IMR-90 (cell line): ENCODE results near the gene KCNMB3. TPM values are rescaled to one million over a fixed set of nuclear protein-coding genes. Genes with fewer than 3 reads are reported as not detected.
"Not testable (repeated sequence)": the region's sequence is repeated elsewhere in the genome, so short reads cannot be mapped to it uniquely, and the experiment has no call there.

Source experiments
- ATAC-seq: fragments of 200-7000 bp; cut with Tn5 transposase; 2 replicates; pipeline ENCODE4 v1.9.1; 2020; ENCODE audit warnings: low read depth, mild to moderate bottlenecking, moderate library complexity
- BruUV-seq: library from RNA; stranded (reverse); fragments of 400-500 nt; replicated peaks from 2 replicates; lab custom pipeline; 2021; lab: Mats Ljungman, UMichigan
- CTCF ChIA-PET: fragments of 300-600 bp; formaldehyde crosslinking; extraction: SDS; loops from one replicate; lab custom pipeline; 2021; ENCODE audit warnings: antibody characterized with exemption; lab: Yijun Ruan, JAX
- POLR2A ChIA-PET: fragments of 300-600 bp; sonication (Branson Sonifier 250); formaldehyde crosslinking; loops from one replicate; lab custom pipeline; 2022; ENCODE audit warnings: antibody characterized with exemption; ENCODE audit not compliant: unreplicated experiment; lab: Charles Lee
- DNase-seq: peaks from one replicate; pipeline ENCODE4 v3.0.0; 2013
- H2AFZ ChIP-seq: replicated peaks from 2 replicates; pipeline ENCODE3; 2013; ENCODE audit warnings: low read length, mild to moderate bottlenecking; ENCODE audit not compliant: poor library complexity
- H2AK5ac ChIP-seq: 2 replicates; pipeline ENCODE4 v1.6.1; 2013; ENCODE audit warnings: low read depth, low read length, inconsistent platforms
- H2AK9ac ChIP-seq: replicated peaks from 2 replicates; pipeline ENCODE3; 2013; ENCODE audit warnings: mild to moderate bottlenecking, low read depth, low read length, moderate library complexity; ENCODE audit not compliant: poor library complexity
- H2BK120ac ChIP-seq: 2 replicates; pipeline ENCODE4 v1.6.1; 2013; ENCODE audit warnings: low read depth, low read length, inconsistent platforms
- H2BK15ac ChIP-seq: 3 replicates; pipeline ENCODE4 v1.6.1; 2013; ENCODE audit warnings: low read depth, low read length, inconsistent platforms
- H2BK20ac ChIP-seq: 2 replicates; pipeline ENCODE4 v1.6.1; 2013; ENCODE audit warnings: low read depth, mild to moderate bottlenecking, inconsistent platforms, low read length, moderate library complexity
- H2BK5ac ChIP-seq: 2 replicates; pipeline ENCODE4 v1.6.1; 2013; ENCODE audit warnings: mild to moderate bottlenecking, low read depth, low read length, inconsistent platforms; ENCODE audit not compliant: poor library complexity, severe bottlenecking
- H3K14ac ChIP-seq: replicated peaks from 2 replicates; pipeline ENCODE4 v1.6.1; 2013; ENCODE audit warnings: low read depth, low read length, inconsistent platforms
- H3K18ac ChIP-seq: 2 replicates; pipeline ENCODE4 v1.6.1; 2013; ENCODE audit warnings: low read depth, low read length, control low read depth
- H3K23ac ChIP-seq: 2 replicates; pipeline ENCODE4 v1.6.1; 2013; ENCODE audit warnings: low read depth, low read length, inconsistent platforms
- H3K27ac ChIP-seq: 2 replicates; pipeline ENCODE4 v1.5.1; 2013; ENCODE audit warnings: mild to moderate bottlenecking, control low read depth, low read length; ENCODE audit not compliant: insufficient read depth
- H3K27me3 ChIP-seq: 2 replicates; pipeline ENCODE4 v1.6.1; 2013; ENCODE audit warnings: low read length; ENCODE audit not compliant: control insufficient read depth, insufficient read depth
- H3K36me3 ChIP-seq: 2 replicates; pipeline ENCODE4 v1.6.1; 2013; ENCODE audit warnings: low read length, mixed read lengths; ENCODE audit not compliant: control insufficient read depth, insufficient read depth
- H3K4ac ChIP-seq: 2 replicates; pipeline ENCODE4 v1.6.1; 2013; ENCODE audit warnings: low read depth, low read length, inconsistent platforms
- H3K4me1 ChIP-seq: 2 replicates; pipeline ENCODE4 v1.6.1; 2013; ENCODE audit warnings: low read length, mixed read lengths; ENCODE audit not compliant: control insufficient read depth, insufficient read depth
- H3K4me2 ChIP-seq: 2 replicates; pipeline ENCODE4 v1.6.1; 2013; ENCODE audit warnings: low read depth, mild to moderate bottlenecking, control low read depth, low read length, moderate library complexity
- H3K4me3 ChIP-seq: 2 replicates; pipeline ENCODE4 v1.5.1; 2013; ENCODE audit warnings: low read depth, mild to moderate bottlenecking, control low read depth, low read length, moderate library complexity; ENCODE audit not compliant: insufficient read depth
- H3K56ac ChIP-seq: 2 replicates; pipeline ENCODE4 v1.6.1; 2013; ENCODE audit warnings: low read length, inconsistent platforms; ENCODE audit not compliant: insufficient read depth; ENCODE audit errors: extremely low read depth
- H3K79me1 ChIP-seq, 2 experiments: 2 replicates each; pipeline ENCODE4 v1.6.1; 2013; ENCODE audit warnings: low read length in 2 of 2, inconsistent platforms in 1 of 2, low read depth in 1 of 2
- H3K9ac ChIP-seq: 2 replicates; pipeline ENCODE4 v1.6.1; 2013; ENCODE audit warnings: low read depth, low read length, control low read depth
- H3K9me1 ChIP-seq: 2 replicates; pipeline ENCODE4 v1.6.1; 2013; ENCODE audit warnings: low read length, inconsistent platforms; ENCODE audit not compliant: insufficient read depth
- H3K9me3 ChIP-seq: 2 replicates; pipeline ENCODE4 v1.6.1; 2013; ENCODE audit warnings: low read length; ENCODE audit not compliant: control insufficient read depth, insufficient read depth
- H4K20me1 ChIP-seq: 2 replicates; pipeline ENCODE4 v1.6.1; 2013; ENCODE audit warnings: low read length, inconsistent platforms; ENCODE audit not compliant: insufficient read depth
- H4K5ac ChIP-seq: 2 replicates; pipeline ENCODE4 v1.6.1; 2013; ENCODE audit warnings: mild to moderate bottlenecking, low read depth, low read length, control low read depth
- H4K8ac ChIP-seq, 2 experiments: 2 replicates each; pipeline ENCODE4 v1.6.1; 2013; ENCODE audit warnings: low read depth in 2 of 2, low read length in 2 of 2, control low read depth in 1 of 2, inconsistent platforms in 1 of 2
- H4K91ac ChIP-seq: 2 replicates; pipeline ENCODE4 v1.6.1; 2013; ENCODE audit warnings: low read depth, low read length, inconsistent platforms; ENCODE audit not compliant: insufficient read depth
- CEBPB ChIP-seq: IDR thresholded peaks from 2 replicates; pipeline ENCODE4 v1.6.1; 2012; ENCODE audit warnings: low read depth, low read length, improper control_type of control experiment
- WGBS, 2 experiments: methylation state at CpG; one replicate each; pipeline versions ENCODE4 v1.1.5 to v1.1.7; 2013; ENCODE audit warnings: missing lambda C conversion rate in 2 of 2; ENCODE audit not compliant: insufficient read length in 1 of 2; ENCODE audit errors: extremely low coverage in 2 of 2; 5-methylcytosine and 5-hydroxymethylcytosine counted together
- dilution Hi-C: fragments of 300-500 bp; cut with HindIII; formaldehyde crosslinking; loops from one replicate; pipeline ENCODE4 v1.14.3; 2018; ENCODE audit warnings: low sequenced_read_pairs; ENCODE audit not compliant: unreplicated experiment
- in situ Hi-C: fragments of 300-500 bp; cut with MboI; formaldehyde crosslinking; loops from 3 replicates; pipeline ENCODE4 v1.14.3; 2019; ENCODE audit warnings: low sequenced_read_pairs, inconsistent platforms, mixed read lengths
- intact Hi-C: fragments of 100-400 bp; cut with micrococcal nuclease; formaldehyde crosslinking; loops from 2 replicates; pipeline ENCODE4 v1.10.0; 2022
- polyA plus RNA-seq, 3 experiments: library from polyadenylated mRNA; depleted of rRNA; stranded (reverse); fragments of >200 nt; gene quantifications; 2 replicates each; pipeline ENCODE4 v1.2.3, GENCODE V29; 2012; ENCODE audit warnings: low replicate concordance in 1 of 3
- total RNA-seq: library from RNA; depleted of rRNA; stranded (reverse); fragments of >200 nt; gene quantifications from 2 replicates; pipeline ENCODE4 v1.2.3, GENCODE V29; 2012

The KCNMB3 gene
- total and polyA plus RNA-seq, 2 of the 4 experiments (the other 2 are of a cell fraction), result 0.72 to 1.2 TPM

DNA sequence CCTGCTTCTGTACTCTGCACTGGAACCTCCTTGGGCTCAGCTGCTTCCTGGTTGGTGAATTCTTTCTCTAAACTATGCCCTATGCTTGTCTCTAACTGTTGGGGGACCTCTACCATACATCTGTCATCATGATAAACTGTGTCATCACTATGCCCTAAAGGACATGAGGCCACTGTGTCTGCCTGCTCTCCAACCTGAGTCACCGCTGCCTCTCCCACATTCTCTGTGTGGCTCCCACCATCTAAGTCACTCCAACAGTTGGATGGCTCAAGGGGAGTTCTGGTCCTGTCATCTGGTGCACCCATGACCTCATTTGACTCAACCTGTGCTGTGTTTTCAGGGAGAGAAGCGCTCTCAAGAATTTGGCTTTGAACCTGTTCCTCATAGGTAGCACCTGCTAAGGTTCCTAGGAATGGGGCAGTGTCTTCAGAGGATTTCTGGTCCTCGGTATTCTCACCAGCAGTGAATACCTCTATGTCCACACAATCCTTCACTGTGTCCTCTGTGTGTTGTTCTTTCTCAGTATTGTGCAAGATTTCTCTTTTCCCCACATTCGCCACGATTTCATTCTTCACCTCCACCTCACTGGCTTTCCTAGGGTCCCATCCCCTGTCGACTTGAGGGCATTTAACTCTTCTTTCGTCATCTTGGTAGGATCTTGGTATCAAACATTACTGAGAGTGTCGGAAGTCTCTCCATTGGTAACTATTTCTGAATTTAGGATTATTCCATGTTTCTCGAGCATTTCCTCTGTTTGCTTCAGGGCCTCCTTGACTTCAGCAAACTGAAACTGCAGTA is 9.2 kb upstream of the KCNMB3 start:
- POLR2A ChIA-PET, H3K4me2 ChIP-seq, dilution Hi-C loops: not testable (repeated sequence)

More for the DNA sequence above, 9.2 kb upstream of the KCNMB3 start:
- H3K9ac ChIP-seq, in situ Hi-C loops, H3K4me3 ChIP-seq, H3K27me3 ChIP-seq, H2AK5ac ChIP-seq, H3K18ac ChIP-seq, H3K27ac ChIP-seq, H3K9me1 ChIP-seq, BruUV-seq, H4K5ac ChIP-seq, H2BK15ac ChIP-seq, ATAC-seq, H2AK9ac ChIP-seq, H4K91ac ChIP-seq, H3K4ac ChIP-seq, CTCF ChIA-PET, H3K56ac ChIP-seq, H3K23ac ChIP-seq, DNase-seq, H2BK20ac ChIP-seq, intact Hi-C loops, H2BK120ac ChIP-seq, H3K36me3 ChIP-seq, H4K8ac ChIP-seq, H4K20me1 ChIP-seq, H3K79me1 ChIP-seq, H2BK5ac ChIP-seq, H3K9me3 ChIP-seq, H3K14ac ChIP-seq, H3K4me1 ChIP-seq, H2AFZ ChIP-seq: not testable (repeated sequence)
- 83% methylated on average over 2 of the region's 9 CpGs; no CpG with 5 or more reads in 1 of the 2 experiments for WGBS, 2 experiments
- TF ChIP-seq CEBPB, result 0 out of 2 replicates have a peak, but pooled peaks have one; percentile 17
